HEK293T (cell line): ENCODE measurements around the gene GABRP.

ENCODE experiments used
- ELF4 ChIP-seq: fragments of 450-650 bp; IDR thresholded peaks from 2 replicates; pipeline ENCODE4 v1.6.1; 2017; ENCODE audit warnings: antibody characterized with exemption
- FOXK2 ChIP-seq: fragments of 450-650 bp; IDR thresholded peaks from 2 replicates; pipeline ENCODE4 v1.6.1; 2016; ENCODE audit warnings: mild to moderate bottlenecking
- FOXM1 ChIP-seq: fragments of 450-650 bp; IDR thresholded peaks from 2 replicates; pipeline ENCODE4 v1.6.1; 2017; ENCODE audit warnings: mild to moderate bottlenecking, borderline replicate concordance
- SP1 ChIP-seq: fragments of 450-650 bp; IDR thresholded peaks from 2 replicates; pipeline ENCODE4 v1.6.1; 2017

DNA sequence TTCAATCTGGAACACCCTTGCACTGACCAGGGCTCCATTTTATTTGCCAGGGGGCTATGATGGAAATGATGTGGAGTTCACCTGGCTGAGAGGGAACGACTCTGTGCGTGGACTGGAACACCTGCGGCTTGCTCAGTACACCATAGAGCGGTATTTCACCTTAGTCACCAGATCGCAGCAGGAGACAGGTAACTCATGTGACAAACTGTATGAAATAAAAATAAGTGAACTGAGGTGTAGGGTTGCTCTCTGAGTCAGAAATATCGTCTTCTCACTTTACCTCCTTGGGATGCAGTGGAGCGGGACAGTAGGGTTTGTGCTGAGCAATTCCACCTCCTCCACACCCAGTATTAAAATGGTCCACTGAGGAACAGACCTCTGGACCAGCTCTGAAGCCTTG, 22.1 kb downstream of the GABRP start:
- TF ChIP-seq FOXM1 (no peak), SP1 (no peak), FOXK2 (no peak), ELF4 (no peak)
